ENCODE results near the gene TRPM3. TPM values are rescaled to one million over a fixed set of nuclear protein-coding genes. Genes with fewer than 3 reads are reported as not detected.

TRPM3 gene
- total RNA-seq, 8 experiments from 2014 or later, result 0.09 to 2.3 (median 1.4) TPM

- no peak for ATAC-seq (replicated peaks in 6 of 8)
- no peak overlapping the region for H3K27ac ChIP-seq
- peaks cover 0 to 3% of the 10 kb centered on the region in 2 donors for H3K4me1 ChIP-seq (replicated peaks in 1 of 2)
- in situ Hi-C loops (cut with MboI; ENCODE audit: low pct_unique_long_range_greater_than_20kb in 2 of 9, low sequenced_read_pairs in 9 of 9, unreplicated experiment in 9 of 9), result loop anchor here in 2 of 9 experiments (10.0 to 25.0 kb wide), 4 partner anchors 63 to 126 kb away; no protein-coding TSS in a partner anchor
- no peak overlapping the region for H3K4me3 ChIP-seq
- WGBS, 10 experiments, result 67 to 91% (median 80%) methylated on average over 1 to 6 of the region's 6 CpGs
These were observed 633.2 kb downstream of the TRPM3 start for GRCh38 chr9:70488098-70488792.

GRCh38 chr9:70486127-70486526 is 635.3 kb downstream of the TRPM3 start:
- 50 to 100% (median 75%) methylated on average over 1 to 3 of the region's 3 CpGs; no CpG with 5 or more reads in 3 of the 10 experiments for WGBS, 10 experiments
- in situ Hi-C loops (cut with MboI; ENCODE audit: low pct_unique_long_range_greater_than_20kb in 2 of 9, low sequenced_read_pairs in 9 of 9, unreplicated experiment in 9 of 9), result loop anchor here in 2 of 9 experiments (10.0 to 25.0 kb wide), 4 partner anchors 61 to 124 kb away; no protein-coding TSS in a partner anchor
- Histone ChIP-seq H3K4me3 (no peak overlapping the region), H3K27ac (no peak overlapping the region), H3K4me1 (replicated peaks in 1 of 2) (no peaks in the 10 kb centered on the region)
- no peak for ATAC-seq (replicated peaks in 6 of 8)

- in situ Hi-C loops (cut with MboI; ENCODE audit: low pct_unique_long_range_greater_than_20kb in 2 of 9, low sequenced_read_pairs in 9 of 9, unreplicated experiment in 9 of 9), result loop anchor here in 2 of 9 experiments (10.0 to 25.0 kb wide), 4 partner anchors 61 to 123 kb away; no protein-coding TSS in a partner anchor
- ATAC-seq (replicated peaks in 6 of 8), result no peak
- H3K4me1 ChIP-seq (replicated peaks in 1 of 2), result peaks cover 6 to 7% of the 10 kb centered on the region in 2 donors
- H3K4me3 ChIP-seq, result no peak overlapping the region
- WGBS, 10 experiments, result 25 to 100% (median 75%) methylated on average over 1 to 3 of the region's 5 CpGs; no CpG with 5 or more reads in 1 of the 10 experiments
- no peak overlapping the region for H3K27ac ChIP-seq
These were observed 636.1 kb downstream of the TRPM3 start for GRCh38 chr9:70485273-70485858.

GRCh38 chr9:70484232-70485130 is 636.9 kb downstream of the TRPM3 start:
- peak in 7 of 8 experiments; percentile 46 to 89 (median 63) for ATAC-seq (replicated peaks in 6 of 8)
- in situ Hi-C loops (cut with MboI; ENCODE audit: low pct_unique_long_range_greater_than_20kb in 2 of 9, low sequenced_read_pairs in 9 of 9, unreplicated experiment in 9 of 9), result loop anchor here in 2 of 9 experiments (10.0 to 25.0 kb wide), 4 partner anchors 60 to 122 kb away; no protein-coding TSS in a partner anchor
- WGBS, 10 experiments, result 27 to 83% (median 55%) methylated on average over 1 to 8 of the region's 8 CpGs
- H3K27ac ChIP-seq, result no peak overlapping the region
- peaks cover 15% of the 10 kb centered on the region in 2 donors for H3K4me1 ChIP-seq (replicated peaks in 1 of 2)
- no peak overlapping the region for H3K4me3 ChIP-seq

GRCh38 chr9:70481471-70481870 is 640.0 kb downstream of the TRPM3 start:
- Histone ChIP-seq H3K4me3 (no peak overlapping the region), H3K4me1 (replicated peaks in 1 of 2) (peaks cover 16 to 20% of the 10 kb centered on the region in 2 donors), H3K27ac (no peak overlapping the region)
- ATAC-seq (replicated peaks in 6 of 8), result no peak
- in situ Hi-C loops (cut with MboI; ENCODE audit: low pct_unique_long_range_greater_than_20kb in 2 of 9, low sequenced_read_pairs in 9 of 9, unreplicated experiment in 9 of 9), result loop anchor here in 2 of 9 experiments (10.0 to 25.0 kb wide), 4 partner anchors 57 to 119 kb away; no protein-coding TSS in a partner anchor
- WGBS, 10 experiments, result 80 to 100% (median 86%) methylated on average over 1 of the region's 1 CpG; no CpG with 5 or more reads in 5 of the 10 experiments

- 0 to 65% (median 44%) methylated on average over 1 to 14 of the region's 15 CpGs; no CpG with 5 or more reads in 2 of the 10 experiments for WGBS, 10 experiments
- peak; percentile 29 to 89 (median 83) for ATAC-seq (replicated peaks in 6 of 8)
- no peak overlapping the region for H3K27ac ChIP-seq
- in situ Hi-C loops (cut with MboI; ENCODE audit: low pct_unique_long_range_greater_than_20kb in 2 of 9, low sequenced_read_pairs in 9 of 9, unreplicated experiment in 9 of 9), result loop anchor here in 2 of 9 experiments (10.0 to 25.0 kb wide), 4 partner anchors 56 to 118 kb away; no protein-coding TSS in a partner anchor
- H3K4me1 ChIP-seq (replicated peaks in 1 of 2), result peaks cover 16 to 20% of the 10 kb centered on the region in 2 donors
- no peak overlapping the region for H3K4me3 ChIP-seq
These were observed 640.9 kb downstream of the TRPM3 start for GRCh38 chr9:70480405-70480980.

GRCh38 chr9:70479880-70480291 is 641.5 kb downstream of the TRPM3 start:
- no peak overlapping the region for H3K4me3 ChIP-seq
- ATAC-seq (replicated peaks in 6 of 8), result peak in 7 of 8 experiments; percentile 28 to 77 (median 60)
- peaks cover 18 to 20% of the 10 kb centered on the region in 2 donors for H3K4me1 ChIP-seq (replicated peaks in 1 of 2)
- in situ Hi-C loops (cut with MboI; ENCODE audit: low pct_unique_long_range_greater_than_20kb in 2 of 9, low sequenced_read_pairs in 9 of 9, unreplicated experiment in 9 of 9), result loop anchor here in 2 of 9 experiments (10.0 to 25.0 kb wide), 4 partner anchors 55 to 118 kb away; no protein-coding TSS in a partner anchor
- 0 to 36% (median 20%) methylated on average over 1 to 5 of the region's 5 CpGs; no CpG with 5 or more reads in 4 of the 10 experiments for WGBS, 10 experiments
- no peak overlapping the region for H3K27ac ChIP-seq
